ENCODE data around the gene ME3.

DNA sequence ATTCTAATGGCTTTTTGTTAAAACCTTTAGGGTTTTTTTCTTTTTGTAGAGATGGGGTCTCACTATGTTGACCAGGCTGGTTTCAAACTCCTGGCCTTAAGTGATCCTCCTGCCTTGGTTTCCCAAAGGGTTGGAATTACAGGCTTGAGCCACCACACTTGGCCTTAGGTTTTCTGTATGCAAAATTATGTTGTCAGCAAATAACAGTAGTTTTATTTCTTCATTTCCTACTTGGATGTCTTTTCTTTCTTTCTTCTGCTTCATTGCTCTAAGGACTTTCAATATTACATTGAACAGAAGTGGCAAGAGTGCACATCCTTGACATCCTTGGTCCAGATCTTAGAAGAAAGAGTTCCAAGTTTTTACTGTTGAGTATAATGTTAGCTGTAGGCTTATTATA lies 245.0 kb downstream of the ME3 start:
- TF ChIP-seq ZBTB7A (IDR thresholded peaks at IDR 0.05; ENCODE audit: low read depth) (no peak), TAF1 (IDR thresholded peaks at IDR 0.05; ENCODE audit: low read depth) (no peak), RAD21 (IDR thresholded peaks at IDR 0.05; ENCODE audit: low read depth) (no peak), YY1 (IDR thresholded peaks at IDR 0.05; ENCODE audit: low read depth) (no peak), EGR1 (IDR thresholded peaks at IDR 0.05) (no peak), CEBPB (IDR thresholded peaks at IDR 0.05) (no peak), NFIC (IDR thresholded peaks at IDR 0.05) (no peak), CREB1 (IDR thresholded peaks at IDR 0.05; ENCODE audit: low read depth) (no peak), EP300 (IDR thresholded peaks at IDR 0.05; ENCODE audit: borderline replicate concordance) (no peak), TEAD4 (IDR thresholded peaks at IDR 0.05) (no peak), TCF12 (IDR thresholded peaks at IDR 0.05; ENCODE audit: low read depth) (no peak), FOXM1 (IDR thresholded peaks at IDR 0.05; ENCODE audit: borderline replicate concordance, low read depth) (no peak)
- TF ChIP-seq, protein P1, sequence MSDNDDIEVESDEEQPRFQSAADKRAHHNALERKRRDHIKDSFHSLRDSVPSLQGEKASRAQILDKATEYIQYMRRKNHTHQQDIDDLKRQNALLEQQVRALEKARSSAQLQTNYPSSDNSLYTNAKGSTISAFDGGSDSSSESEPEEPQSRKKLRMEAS (IDR thresholded peaks at IDR 0.05), result no peak
- TF ChIP-seq, protein P2, sequence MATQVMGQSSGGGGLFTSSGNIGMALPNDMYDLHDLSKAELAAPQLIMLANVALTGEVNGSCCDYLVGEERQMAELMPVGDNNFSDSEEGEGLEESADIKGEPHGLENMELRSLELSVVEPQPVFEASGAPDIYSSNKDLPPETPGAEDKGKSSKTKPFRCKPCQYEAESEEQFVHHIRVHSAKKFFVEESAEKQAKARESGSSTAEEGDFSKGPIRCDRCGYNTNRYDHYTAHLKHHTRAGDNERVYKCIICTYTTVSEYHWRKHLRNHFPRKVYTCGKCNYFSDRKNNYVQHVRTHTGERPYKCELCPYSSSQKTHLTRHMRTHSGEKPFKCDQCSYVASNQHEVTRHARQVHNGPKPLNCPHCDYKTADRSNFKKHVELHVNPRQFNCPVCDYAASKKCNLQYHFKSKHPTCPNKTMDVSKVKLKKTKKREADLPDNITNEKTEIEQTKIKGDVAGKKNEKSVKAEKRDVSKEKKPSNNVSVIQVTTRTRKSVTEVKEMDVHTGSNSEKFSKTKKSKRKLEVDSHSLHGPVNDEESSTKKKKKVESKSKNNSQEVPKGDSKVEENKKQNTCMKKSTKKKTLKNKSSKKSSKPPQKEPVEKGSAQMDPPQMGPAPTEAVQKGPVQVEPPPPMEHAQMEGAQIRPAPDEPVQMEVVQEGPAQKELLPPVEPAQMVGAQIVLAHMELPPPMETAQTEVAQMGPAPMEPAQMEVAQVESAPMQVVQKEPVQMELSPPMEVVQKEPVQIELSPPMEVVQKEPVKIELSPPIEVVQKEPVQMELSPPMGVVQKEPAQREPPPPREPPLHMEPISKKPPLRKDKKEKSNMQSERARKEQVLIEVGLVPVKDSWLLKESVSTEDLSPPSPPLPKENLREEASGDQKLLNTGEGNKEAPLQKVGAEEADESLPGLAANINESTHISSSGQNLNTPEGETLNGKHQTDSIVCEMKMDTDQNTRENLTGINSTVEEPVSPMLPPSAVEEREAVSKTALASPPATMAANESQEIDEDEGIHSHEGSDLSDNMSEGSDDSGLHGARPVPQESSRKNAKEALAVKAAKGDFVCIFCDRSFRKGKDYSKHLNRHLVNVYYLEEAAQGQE (IDR thresholded peaks at IDR 0.05; ENCODE audit: low read depth), result no peak

All from Ishikawa (cell line).